WTC11 (cell line): ENCODE data around the gene PLS1. TPM values are rescaled to one million over a fixed set of nuclear protein-coding genes. Genes with fewer than 3 reads are reported as not detected.

Experiments used
- ATAC-seq: fragments of 200-7000 bp; cut with Tn5 transposase; 2 replicates; pipeline ENCODE4 v1.10.0; 2021; ENCODE audit warnings: mild to moderate bottlenecking, moderate library complexity
- CTCF ChIA-PET: fragments of 300-600 bp; sonication (Branson Sonifier 250); formaldehyde crosslinking; loops from one replicate; lab custom pipeline; 2021; ENCODE audit warnings: antibody characterized with exemption; lab: Charles Lee
- POLR2A ChIA-PET: fragments of 350-600 bp; sonication (Branson Sonifier 250); formaldehyde crosslinking; loops from one replicate; lab custom pipeline; 2021; ENCODE audit warnings: antibody characterized with exemption; lab: Charles Lee
- DNase-seq: peaks from one replicate; pipeline ENCODE4 v3.0.0; 2021; ENCODE audit warnings: low spot score
- H3K27ac Mint-ChIP-seq: 2 replicates; pipeline ENCODE4 v1.8.0; 2021; ENCODE audit warnings: mixed read lengths
- H3K27me3 Mint-ChIP-seq: 2 replicates; pipeline ENCODE4 v1.8.0; 2021; ENCODE audit warnings: low read depth, mild to moderate bottlenecking, moderate library complexity, mixed read lengths
- H3K36me3 Mint-ChIP-seq: 2 replicates; pipeline ENCODE4 v1.8.0; 2021; ENCODE audit warnings: mixed read lengths
- H3K4me1 Mint-ChIP-seq: 2 replicates; pipeline ENCODE4 v1.8.0; 2022; ENCODE audit warnings: mixed read lengths
- H3K4me3 Mint-ChIP-seq: 2 replicates; pipeline ENCODE4 v1.8.0; 2021; ENCODE audit warnings: mild to moderate bottlenecking, moderate library complexity, mixed read lengths
- H3K9me3 Mint-ChIP-seq: 2 replicates; pipeline ENCODE4 v1.8.0; 2021; ENCODE audit warnings: mixed read lengths
- AFF4 ChIP-seq: sonication (generic); formaldehyde crosslinking; IDR thresholded peaks from 2 replicates; pipeline ENCODE4 v1.8.1; 2023; ENCODE audit warnings: mild to moderate bottlenecking, missing genetic modification reagents, borderline replicate concordance
- CDX4 ChIP-seq: fragments of 250-450 bp; sonication (Bioruptor Pico); IDR thresholded peaks from 2 replicates; pipeline ENCODE4 v1.9.0; 2021; ENCODE audit warnings: moderate library complexity, mild to moderate bottlenecking, inconsistent platforms, borderline replicate concordance
- CREB1 ChIP-seq: sonication (generic); formaldehyde crosslinking; IDR thresholded peaks from 2 replicates; pipeline ENCODE4 v1.8.0; 2023; ENCODE audit warnings: mild to moderate bottlenecking, missing genetic modification reagents
- E2F4 ChIP-seq: sonication (generic); formaldehyde crosslinking; IDR thresholded peaks from 2 replicates; pipeline ENCODE4 v1.8.1; 2022; ENCODE audit warnings: low read depth, mild to moderate bottlenecking, moderate library complexity, missing genetic modification reagents, borderline replicate concordance
- FOXJ3 ChIP-seq: sonication (generic); formaldehyde crosslinking; IDR thresholded peaks from 2 replicates; pipeline ENCODE4 v1.9.0; 2021; ENCODE audit warnings: missing genetic modification reagents, mild to moderate bottlenecking, borderline replicate concordance
- FOXP4 ChIP-seq: sonication (generic); formaldehyde crosslinking; IDR thresholded peaks from 2 replicates; pipeline ENCODE4 v1.8.0; 2022; ENCODE audit warnings: mild to moderate bottlenecking, missing genetic modification reagents
- GABPB1 ChIP-seq: sonication (generic); formaldehyde crosslinking; IDR thresholded peaks from 2 replicates; pipeline ENCODE4 v1.8.1; 2023; ENCODE audit warnings: mild to moderate bottlenecking, missing genetic modification reagents
- GTF2I ChIP-seq: fragments of 250-450 bp; sonication (Bioruptor Pico); conservative IDR thresholded peaks from 2 replicates; pipeline ENCODE4 v1.4.0; 2021; ENCODE audit warnings: mild to moderate bottlenecking
- IRF2 ChIP-seq: sonication (generic); formaldehyde crosslinking; IDR thresholded peaks from 2 replicates; pipeline ENCODE4 v1.8.0; 2022; ENCODE audit warnings: low read depth, missing genetic modification reagents, borderline replicate concordance
- MAX ChIP-seq: sonication (generic); formaldehyde crosslinking; IDR thresholded peaks from 2 replicates; pipeline ENCODE4 v1.8.0; 2022; ENCODE audit warnings: mild to moderate bottlenecking, missing genetic modification reagents
- MLX ChIP-seq: sonication (generic); formaldehyde crosslinking; IDR thresholded peaks from 2 replicates; pipeline ENCODE4 v1.8.1; 2023; ENCODE audit warnings: mild to moderate bottlenecking, missing genetic modification reagents, moderate library complexity
- MYBL2 ChIP-seq: sonication (generic); formaldehyde crosslinking; IDR thresholded peaks from 2 replicates; pipeline ENCODE4 v1.8.1; 2023; ENCODE audit warnings: mild to moderate bottlenecking, moderate library complexity, missing genetic modification reagents
- NFATC4 ChIP-seq: fragments of 250-450 bp; sonication (Bioruptor Pico); IDR thresholded peaks from 2 replicates; pipeline ENCODE4 v1.9.0; 2021; ENCODE audit warnings: mild to moderate bottlenecking
- NFE2L1 ChIP-seq: sonication (generic); formaldehyde crosslinking; IDR thresholded peaks from 2 replicates; pipeline ENCODE4 v1.8.1; 2023; ENCODE audit warnings: missing genetic modification reagents
- NFYB ChIP-seq: sonication (generic); formaldehyde crosslinking; conservative IDR thresholded peaks from 2 replicates; pipeline ENCODE4 v1.8.0; 2022; ENCODE audit warnings: low read depth, missing genetic modification reagents
- NR1H2 ChIP-seq: sonication (generic); formaldehyde crosslinking; IDR thresholded peaks from 2 replicates; pipeline ENCODE4 v1.9.0; 2021; ENCODE audit warnings: mild to moderate bottlenecking, moderate library complexity, missing genetic modification reagents
- NR3C1 ChIP-seq: sonication (generic); formaldehyde crosslinking; conservative IDR thresholded peaks from 2 replicates; pipeline ENCODE4 v1.8.1; 2023; ENCODE audit warnings: low read depth, mild to moderate bottlenecking, missing genetic modification reagents
- PREB ChIP-seq: sonication (generic); formaldehyde crosslinking; IDR thresholded peaks from 2 replicates; pipeline ENCODE4 v1.8.1; 2022; ENCODE audit warnings: mild to moderate bottlenecking, missing genetic modification reagents, moderate library complexity, borderline replicate concordance
- RELA ChIP-seq: sonication (generic); formaldehyde crosslinking; IDR thresholded peaks from 2 replicates; pipeline ENCODE4 v1.8.1; 2022; ENCODE audit warnings: missing genetic modification reagents, mild to moderate bottlenecking, borderline replicate concordance
- RORB ChIP-seq: fragments of 250-450 bp; sonication (Bioruptor Pico); IDR thresholded peaks from 2 replicates; pipeline ENCODE4 v1.9.0; 2021; ENCODE audit warnings: mild to moderate bottlenecking
- USF1 ChIP-seq: sonication (generic); formaldehyde crosslinking; IDR thresholded peaks from 2 replicates; pipeline ENCODE4 v1.8.0; 2022; ENCODE audit warnings: mild to moderate bottlenecking, missing genetic modification reagents
- ZNF138 ChIP-seq: sonication (generic); formaldehyde crosslinking; conservative IDR thresholded peaks from 2 replicates; pipeline ENCODE4 v1.8.1; 2022; ENCODE audit warnings: mild to moderate bottlenecking, moderate library complexity, missing genetic modification reagents
- ZNF416 ChIP-seq: fragments of 250-450 bp; sonication (Bioruptor Pico); IDR thresholded peaks from 2 replicates; pipeline ENCODE4 v1.9.0; 2021; ENCODE audit warnings: mild to moderate bottlenecking, inconsistent platforms
- total RNA-seq: library from RNA; stranded (reverse); gene quantifications from 3 replicates; pipeline ENCODE4 v1.2.3, GENCODE V29; 2021

Gene PLS1
- total RNA-seq, 1 experiment from 2014 or later, result 26.4 TPM

- Mint-ChIP-seq H3K27ac (no peak overlapping the region), H3K9me3 (no peaks in the 10 kb centered on the region), H3K4me3 (no peak overlapping the region), H3K4me1 (no peaks in the 10 kb centered on the region), H3K27me3 (no peaks in the 10 kb centered on the region), H3K36me3 (no peaks in the 10 kb centered on the region; the same call in 1 of the 2 replicates)
- no peak for ATAC-seq
- no peak for DNase-seq
- ChIA-PET POLR2A (no interaction called here), CTCF (no interaction called here)
- TF ChIP-seq PREB (CRISPR knock-in tag) (no peak), FOXJ3 (no peak), CDX4 (no peak), ZNF416 (no peak)
These were observed 109.0 kb downstream of the PLS1 start for GRCh38 chr3:142705198-142705597.

GRCh38 chr3:142706321-142707127 is 110.3 kb downstream of the PLS1 start:
- H3K9me3 Mint-ChIP-seq, result no peaks in the 10 kb centered on the region
- no peak overlapping the region for H3K27ac Mint-ChIP-seq
- ChIA-PET POLR2A (no interaction called here), CTCF (no interaction called here)
- H3K27me3 Mint-ChIP-seq, result no peaks in the 10 kb centered on the region
- H3K4me1 Mint-ChIP-seq, result no peaks in the 10 kb centered on the region
- DNase-seq (no peak), ATAC-seq (no peak)
- no peak for TF ChIP-seq NR3C1 (CRISPR knock-in tag)
- no peak for TF ChIP-seq NFATC4
- TF ChIP-seq RORB (CRISPR knock-in tag), result no peak
- TF ChIP-seq MLX (CRISPR knock-in tag), result no peak
- TF ChIP-seq NFE2L1 (CRISPR knock-in tag), result no peak
- no peak for TF ChIP-seq NR1H2 (CRISPR knock-in tag)
- no peak for TF ChIP-seq MAX (CRISPR knock-in tag)
- no peak for TF ChIP-seq FOXP4 (CRISPR knock-in tag)
- no peak for TF ChIP-seq E2F4 (CRISPR knock-in tag)
- no peak for TF ChIP-seq MYBL2 (CRISPR knock-in tag)
- TF ChIP-seq IRF2 (CRISPR knock-in tag), result no peak
- TF ChIP-seq RELA (CRISPR knock-in tag), result no peak
- no peak for TF ChIP-seq GABPB1 (CRISPR knock-in tag)
- TF ChIP-seq ZNF138, result no peak
- TF ChIP-seq GTF2I (CRISPR knock-in tag), result no peak
- no peak for TF ChIP-seq USF1 (CRISPR knock-in tag)
- TF ChIP-seq FOXJ3, result no peak
- TF ChIP-seq CREB1 (CRISPR knock-in tag), result no peak
- no peak for TF ChIP-seq NFYB (CRISPR knock-in tag)
- TF ChIP-seq AFF4 (CRISPR knock-in tag), result no peak
- no peak overlapping the region for H3K4me3 Mint-ChIP-seq
- no peaks in the 10 kb centered on the region; the same call in 1 of the 2 replicates for H3K36me3 Mint-ChIP-seq
